Vagina (tissue), 2 donors: ENCODE data around the gene DUSP2. TPM values are rescaled to one million over a fixed set of nuclear protein-coding genes. Genes with fewer than 3 reads are reported as not detected.

Source experiments
- DNase-seq, 2 donors: peaks; one replicate each; pipeline ENCODE4 v3.0.0-alpha.2; 2017; ENCODE audit errors: extremely low spot score in 2 of 2
- H3K27ac ChIP-seq: fragments of 200-600 bp; sonication (generic); one replicate; pipeline ENCODE4 v1.5.1; 2019
- H3K27me3 ChIP-seq: fragments of 200-600 bp; sonication (generic); one replicate; pipeline ENCODE4 v1.5.1; 2019
- H3K36me3 ChIP-seq, 2 donors: fragments of 200-600 bp; sonication (generic); one replicate each; pipeline ENCODE4 v1.5.1; 2017 to 2019
- H3K4me1 ChIP-seq: fragments of 200-600 bp; sonication (generic); one replicate; pipeline ENCODE4 v1.5.1; 2019
- H3K4me3 ChIP-seq, 2 donors: fragments of 200-600 bp; sonication (generic); 1 replicate in 1 of 2; 2 replicates in 1 of 2; pipeline ENCODE4 v1.5.1; 2016 to 2019
- H3K9me3 ChIP-seq: fragments of 200-600 bp; sonication (generic); one replicate; pipeline ENCODE4 v1.5.1; 2019
- CTCF ChIP-seq, 3 experiments: fragments of 450-650 bp in 2 of 3; fragments of 200-600 bp in 1 of 3; sonication (generic) in 1 of 3; IDR thresholded peaks; one replicate each; pipeline ENCODE4 v1.5.1; 2017 to 2019; ENCODE audit warnings: antibody characterized with exemption in 3 of 3, mild to moderate bottlenecking in 2 of 3, moderate library complexity in 2 of 3
- POLR2A ChIP-seq, 2 donors: fragments of 450-650 bp; IDR thresholded peaks; one replicate each; pipeline ENCODE4 v1.6.1; 2017; ENCODE audit warnings: antibody characterized with exemption in 2 of 2, mild to moderate bottlenecking in 2 of 2, moderate library complexity in 2 of 2
- POLR2AphosphoS5 ChIP-seq, 2 donors: sonication (generic); formaldehyde crosslinking; IDR thresholded peaks; one replicate each; pipeline ENCODE4 v1.9.0; 2017; ENCODE audit warnings: antibody characterized with exemption in 2 of 2, mild to moderate bottlenecking in 2 of 2, low read depth in 1 of 2; ENCODE audit not compliant: insufficient read depth in 1 of 2
- intact Hi-C: fragments of 100-400 bp; cut with DNase I; formaldehyde crosslinking; loops from one replicate; pipeline ENCODE4 v1.15.1; 2023
- total RNA-seq: library from RNA; depleted of rRNA; stranded (reverse); fragments of >200 nt; gene quantifications from one replicate; pipeline ENCODE4 v1.2.3, GENCODE V29; 2016

The DUSP2 gene
- total RNA-seq, 1 donor from 2014 or later: 14.0 TPM

- H3K4me1 ChIP-seq: no peaks in the 10 kb centered on the region
- H3K4me3 ChIP-seq: no peak overlapping the region
- TF ChIP-seq CTCF (IDR thresholded peaks at IDR 0.05): no peak
- TF ChIP-seq POLR2A (IDR thresholded peaks at IDR 0.05): no peak
- TF ChIP-seq POLR2AphosphoS5 (IDR thresholded peaks at IDR 0.05; ENCODE audit: insufficient read depth in 1 of 2, low read depth in 1 of 2): no peak
- no peak for DNase-seq
- no peaks in the 10 kb centered on the region for H3K27me3 ChIP-seq
- peaks cover 8% of the 10 kb centered on the region for H3K9me3 ChIP-seq
- H3K27ac ChIP-seq: no peak overlapping the region
- intact Hi-C loops: no loop called here
- H3K36me3 ChIP-seq: no peaks in the 10 kb centered on the region
Observed at GRCh38 chr2:96103187-96103601, 42.0 kb downstream of the DUSP2 start.

- no peaks in the 10 kb centered on the region for H3K36me3 ChIP-seq
- no peak overlapping the region for H3K4me3 ChIP-seq
- no peak for DNase-seq
- peaks cover 8% of the 10 kb centered on the region for H3K9me3 ChIP-seq
- H3K4me1 ChIP-seq: no peaks in the 10 kb centered on the region
- H3K27me3 ChIP-seq: no peaks in the 10 kb centered on the region
- intact Hi-C loops: no loop called here
- TF ChIP-seq CTCF (IDR thresholded peaks at IDR 0.05) (no peak), POLR2AphosphoS5 (IDR thresholded peaks at IDR 0.05; ENCODE audit: insufficient read depth in 1 of 2, low read depth in 1 of 2) (no peak), POLR2A (IDR thresholded peaks at IDR 0.05) (no peak)
- no peak overlapping the region for H3K27ac ChIP-seq
Observed at GRCh38 chr2:96102596-96103186, 42.5 kb downstream of the DUSP2 start.

GRCh38 chr2:96100893-96101304 is 44.3 kb downstream of the DUSP2 start:
- DNase-seq: no peak
- Histone ChIP-seq H3K4me1 (no peaks in the 10 kb centered on the region), H3K27ac (no peak overlapping the region), H3K36me3 (no peaks in the 10 kb centered on the region), H3K27me3 (no peaks in the 10 kb centered on the region), H3K9me3 (peaks cover 8% of the 10 kb centered on the region), H3K4me3 (no peak overlapping the region)
- TF ChIP-seq CTCF (IDR thresholded peaks at IDR 0.05) (no peak), POLR2AphosphoS5 (IDR thresholded peaks at IDR 0.05; ENCODE audit: insufficient read depth in 1 of 2, low read depth in 1 of 2) (no peak), POLR2A (IDR thresholded peaks at IDR 0.05) (no peak)
- intact Hi-C loops: no loop called here

GRCh38 chr2:96099861-96100798 is 45.1 kb downstream of the DUSP2 start:
- Histone ChIP-seq H3K36me3 (no peaks in the 10 kb centered on the region), H3K9me3 (peaks cover under 1% of the 10 kb centered on the region), H3K4me3 (no peak overlapping the region), H3K4me1 (no peaks in the 10 kb centered on the region), H3K27me3 (no peaks in the 10 kb centered on the region), H3K27ac (no peak overlapping the region)
- intact Hi-C loops: no loop called here
- TF ChIP-seq CTCF (IDR thresholded peaks at IDR 0.05): no peak
- TF ChIP-seq POLR2A (IDR thresholded peaks at IDR 0.05): no peak
- TF ChIP-seq POLR2AphosphoS5 (IDR thresholded peaks at IDR 0.05; ENCODE audit: insufficient read depth in 1 of 2, low read depth in 1 of 2): no peak
- no peak for DNase-seq
